Germinal center (tissue), 1 donor: Measurements from ENCODE around the gene P2RY8.
A peak's percentile ranks its signal among the peaks of the same experiment; 100 is the strongest.
"Not testable (repeated sequence)": the region's sequence is repeated elsewhere in the genome, so short reads cannot be mapped to it uniquely, and the experiment has no call there.

Experiments
- DNase-seq: peaks from one replicate; pipeline ENCODE4 v3.0.0; 2012; ENCODE audit warnings: mixed read lengths, low spot score

The P2RY8 gene

DNA sequence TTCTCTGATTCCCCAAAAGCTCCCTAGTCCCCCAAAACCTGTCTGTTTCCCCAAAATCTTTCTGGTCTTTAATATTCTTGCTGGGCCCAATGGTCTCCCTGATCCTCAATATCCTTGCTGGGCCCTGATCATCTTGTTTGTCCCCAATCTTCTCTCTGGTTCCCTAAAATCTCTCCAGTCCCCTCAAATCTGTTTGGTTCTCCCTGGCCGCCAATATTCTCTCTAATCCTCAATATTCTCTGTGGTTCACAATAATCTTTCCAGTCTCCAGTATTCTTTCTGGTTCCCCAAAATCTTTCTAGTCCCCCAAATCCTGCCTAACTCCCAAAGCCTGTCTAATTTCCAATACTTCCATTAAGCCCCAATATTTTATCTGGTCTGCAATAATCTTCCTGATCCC lies 18.5 kb downstream of the P2RY8 start:
- no peak for DNase-seq

GRCh38 chrX:1516596-1517104 lies 20.3 kb downstream of the P2RY8 start:
- DNase-seq, result no peak

DNA sequence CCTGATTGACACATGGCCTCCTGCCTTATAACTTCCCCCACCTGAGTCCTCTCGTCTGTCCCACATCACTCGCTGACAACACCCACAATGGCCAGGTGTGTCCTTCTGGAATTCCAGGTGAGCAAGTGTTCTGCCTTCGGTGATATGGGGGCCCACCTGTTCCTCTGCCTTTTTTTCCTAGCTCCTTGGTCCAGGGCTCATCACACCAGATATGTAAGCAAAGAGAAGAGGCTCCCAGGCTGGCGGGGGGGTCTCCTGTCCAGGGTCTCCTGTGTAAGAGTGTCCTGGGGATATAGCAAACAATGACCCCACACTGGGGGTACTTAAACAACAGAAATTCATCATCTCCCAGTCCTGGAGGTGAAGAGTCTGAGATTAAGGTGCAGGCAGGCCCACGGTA lies 25.2 kb downstream of the P2RY8 start:
- DNase-seq, result no peak

DNA sequence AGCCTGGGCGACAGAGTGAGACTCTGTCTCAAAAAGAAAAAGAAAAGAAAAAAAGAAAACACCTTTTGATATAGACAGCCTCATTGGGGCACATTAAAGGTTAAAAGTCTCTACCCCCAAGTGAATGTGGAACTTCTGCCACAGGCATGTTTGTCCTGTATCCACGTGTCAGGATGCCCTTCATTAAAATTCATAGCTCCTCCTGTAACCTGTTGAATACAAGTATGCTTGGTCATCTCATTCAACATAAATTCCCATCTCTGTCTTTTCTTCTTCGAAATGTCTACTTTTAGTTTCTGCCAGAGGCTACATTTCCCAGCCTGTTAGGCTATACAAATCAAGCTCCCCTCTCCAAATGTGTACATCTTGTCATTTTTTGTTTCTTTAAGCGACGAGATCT lies 25.8 kb downstream of the P2RY8 start:
- no peak for DNase-seq

DNA sequence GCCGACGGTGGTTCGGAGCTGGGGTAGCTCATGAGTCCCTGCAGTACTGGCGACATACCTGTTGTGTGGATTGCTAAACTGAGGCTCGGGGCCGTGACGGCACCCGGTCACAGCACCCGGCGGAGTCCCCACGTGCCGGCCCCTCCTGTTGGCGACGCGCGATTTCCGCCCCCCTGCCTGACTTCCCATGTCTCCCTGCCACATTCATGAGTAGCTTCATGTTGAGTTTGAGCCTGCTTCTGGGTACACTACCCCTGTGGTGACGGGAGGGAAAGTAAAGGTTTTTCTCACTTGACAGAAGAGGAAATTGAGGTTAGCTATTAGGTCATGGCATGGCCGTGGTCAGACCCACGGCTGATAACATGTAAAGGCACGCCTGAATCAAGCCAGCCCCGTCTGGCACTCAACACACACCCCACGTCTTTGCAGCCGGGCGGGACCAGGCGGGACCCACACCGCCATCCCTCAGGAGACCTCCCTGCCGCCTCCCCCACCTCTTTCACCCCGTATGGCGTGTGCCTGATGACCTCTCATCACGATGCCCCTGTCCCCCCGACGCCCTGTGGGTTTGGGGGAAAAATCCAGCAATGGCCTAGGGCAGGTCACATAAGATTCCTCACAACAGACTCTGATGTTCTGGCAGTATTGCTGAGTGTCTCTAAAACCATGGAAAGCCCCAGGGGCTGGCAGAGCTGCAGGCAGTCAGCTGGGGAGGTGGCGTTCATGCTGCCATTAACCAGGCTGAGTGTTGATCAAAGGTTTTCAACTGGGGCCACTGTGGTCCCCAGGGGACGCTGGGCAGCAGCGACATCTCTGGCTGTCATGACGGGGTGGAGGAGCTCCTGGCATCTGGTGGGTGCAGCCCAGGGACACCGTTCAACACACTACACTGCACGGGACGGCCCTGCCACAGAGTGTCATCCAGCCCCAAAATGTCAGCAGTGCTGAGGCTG lies 29.2 kb downstream of the P2RY8 start:
- DNase-seq, result no peak

- no peak for DNase-seq
These were observed 30.1 kb downstream of the P2RY8 start for GRCh38 chrX:1506916-1507315.

DNA sequence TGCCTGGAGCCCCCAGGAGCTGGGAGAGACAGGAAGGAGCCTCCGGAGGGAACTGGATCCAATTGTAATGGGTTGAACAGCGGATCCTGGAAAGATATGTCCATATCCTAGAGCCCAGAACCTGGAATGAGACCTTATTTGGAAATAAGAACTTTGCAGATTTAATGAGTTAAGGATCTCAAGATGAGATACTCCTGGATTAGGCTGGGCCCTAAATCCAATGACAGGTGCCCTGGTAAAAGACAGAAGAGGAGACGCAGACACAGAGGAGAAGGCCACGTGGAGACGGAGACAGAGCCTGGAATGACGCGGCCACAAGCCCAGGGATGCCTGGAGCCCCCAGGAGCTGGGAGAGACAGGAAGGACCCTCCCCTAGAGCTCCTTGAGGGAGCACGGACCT lies 34.1 kb downstream of the P2RY8 start:
- no peak for DNase-seq

- DNase-seq, result peak; percentile 89
These were observed 34.7 kb downstream of the P2RY8 start for GRCh38 chrX:1502241-1502640.

DNA sequence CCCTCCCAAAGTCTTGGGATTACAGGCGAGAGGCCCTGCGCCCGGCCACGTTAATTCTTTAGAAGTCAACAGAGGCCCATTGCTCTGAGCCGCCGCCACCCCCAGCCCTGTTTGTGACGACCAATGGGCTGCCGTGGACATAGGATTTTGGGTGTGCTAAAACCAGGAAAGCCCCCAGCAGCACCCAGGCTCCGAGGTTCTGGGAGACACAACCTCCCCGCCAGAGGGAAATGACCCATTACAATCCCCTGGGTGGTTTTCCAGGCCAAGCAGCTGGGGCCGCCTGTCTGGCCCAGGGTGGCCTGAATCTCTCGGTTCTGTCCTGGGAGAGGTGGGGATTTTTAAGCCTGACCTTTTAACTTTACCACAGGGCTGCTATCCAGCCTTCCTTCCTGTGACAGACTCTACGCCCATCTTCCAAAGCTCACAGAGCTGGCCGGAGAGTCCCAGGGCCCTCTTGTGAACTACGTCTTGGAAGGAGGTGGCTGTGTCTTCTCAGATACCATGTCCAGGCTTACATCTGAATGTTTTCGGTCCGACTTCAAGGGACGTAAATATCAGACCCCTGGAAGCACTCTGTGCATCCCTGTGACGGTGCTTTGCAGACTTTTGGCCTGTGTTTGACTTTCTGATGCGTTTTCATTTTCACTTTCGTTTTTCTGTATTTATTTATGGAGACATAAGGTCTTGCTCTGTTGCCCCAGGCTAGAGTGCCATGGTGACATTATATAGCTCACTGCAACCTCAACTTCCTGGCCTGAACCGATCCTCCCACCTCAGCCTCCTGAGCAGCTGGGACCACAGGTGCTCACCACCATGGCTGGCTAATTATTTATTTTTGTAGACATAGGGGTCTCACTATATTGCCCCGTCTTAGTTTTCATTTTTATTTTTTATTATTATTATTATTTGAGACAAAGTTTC lies 36.0 kb downstream of the P2RY8 start:
- peak; percentile 69 for DNase-seq

GRCh38 chrX:1496076-1496475 lies 40.9 kb downstream of the P2RY8 start:
- DNase-seq, result no peak

DNA sequence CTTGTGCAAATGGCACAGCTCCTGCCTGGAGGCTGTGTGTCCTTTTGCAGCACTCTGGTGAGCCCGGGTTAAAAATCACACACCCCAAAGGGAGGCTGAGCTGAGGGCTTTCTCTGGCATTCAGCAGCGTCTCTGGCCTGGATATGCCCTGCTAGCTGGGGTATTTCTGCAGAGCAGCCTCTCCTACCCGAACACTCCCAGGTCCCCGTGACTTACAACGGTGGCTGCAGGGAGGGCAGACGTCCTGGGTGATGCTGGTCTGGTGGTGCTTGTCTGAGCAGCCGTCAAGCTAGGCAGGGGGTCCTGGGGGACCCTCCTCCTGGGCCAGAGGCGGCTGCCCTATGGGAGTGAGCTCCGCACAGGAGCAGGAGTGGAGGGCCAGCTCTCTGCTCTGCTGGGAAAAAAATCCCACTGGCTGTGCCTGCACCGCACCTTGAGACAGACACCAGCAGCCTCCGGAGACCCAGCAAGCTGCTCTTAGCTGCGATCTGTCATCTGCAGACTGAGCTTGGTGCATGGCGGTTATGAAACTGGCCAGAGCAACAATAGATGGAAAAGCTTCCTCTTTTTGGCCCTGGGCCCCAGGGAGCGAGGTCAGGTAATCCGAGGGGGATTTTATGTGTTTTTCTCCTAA lies 43.0 kb downstream of the P2RY8 start:
- peak; percentile 63 for DNase-seq

DNA sequence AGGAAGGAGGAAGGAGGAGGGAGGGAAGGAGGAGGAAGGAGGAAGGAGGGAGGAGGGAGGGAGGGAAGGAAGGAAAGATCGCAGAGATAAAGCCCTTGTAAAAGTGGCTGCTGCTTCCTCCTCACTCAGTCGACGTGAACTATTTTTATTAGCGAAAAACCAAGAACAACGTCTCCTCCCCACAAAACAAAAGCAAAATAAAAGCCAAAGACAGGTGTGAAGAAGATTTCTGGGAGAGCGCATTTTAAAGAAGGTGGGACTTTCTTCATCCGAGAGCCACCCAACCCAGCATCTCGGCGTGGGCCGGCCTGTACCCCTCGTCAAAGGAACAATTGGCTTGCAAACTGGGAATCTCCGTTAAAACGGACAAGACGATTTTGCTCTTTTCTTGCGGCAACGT lies 43.6 kb downstream of the P2RY8 start:
- no peak for DNase-seq

- no peak for DNase-seq
These were observed 44.5 kb downstream of the P2RY8 start for GRCh38 chrX:1492421-1493012.

DNA sequence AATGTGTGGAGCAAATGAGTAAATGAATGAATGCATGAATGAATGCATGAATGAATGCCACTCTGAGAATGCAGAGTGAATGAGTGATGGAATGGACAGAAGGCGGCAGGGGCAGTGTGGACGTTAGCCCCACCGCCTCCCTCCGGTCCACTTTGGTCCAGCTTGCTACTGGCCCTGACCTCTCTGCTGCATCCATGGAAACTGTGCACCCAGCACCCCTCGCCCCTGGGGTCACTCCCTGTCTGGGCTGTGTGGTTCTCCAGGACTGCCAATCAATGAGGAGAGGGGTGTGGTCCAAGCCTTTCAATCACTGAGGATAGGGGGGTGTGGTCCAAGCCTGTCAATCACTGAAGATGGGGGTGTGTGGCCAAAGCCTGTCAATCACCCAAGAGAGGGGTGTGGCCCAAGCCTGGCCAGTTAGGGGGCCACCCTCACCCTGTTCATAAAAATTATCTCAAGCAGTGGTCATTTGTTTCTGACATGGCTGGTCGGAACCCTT lies 45.1 kb downstream of the P2RY8 start:
- DNase-seq, result peak; percentile 79

- not testable (repeated sequence) for DNase-seq
These were observed 45.7 kb downstream of the P2RY8 start for GRCh38 chrX:1491248-1491647.

DNA sequence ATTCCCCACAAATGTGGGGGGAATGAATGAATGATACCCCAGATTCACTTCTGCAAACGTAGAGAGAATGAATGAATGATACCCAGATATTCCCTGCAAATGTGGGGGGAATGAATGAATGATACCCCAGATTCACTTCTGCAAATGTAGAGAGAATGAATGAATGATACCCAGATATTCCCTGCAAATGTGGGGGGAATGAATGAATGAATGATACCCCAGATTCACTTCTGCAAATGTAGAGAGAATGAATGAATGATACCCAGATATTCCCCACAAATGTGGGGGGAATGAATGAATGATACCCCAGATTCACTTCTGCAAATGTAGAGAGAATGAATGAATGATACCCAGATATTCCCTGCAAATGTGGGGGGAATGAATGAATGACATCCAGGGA lies 46.3 kb downstream of the P2RY8 start:
- not testable (repeated sequence) for DNase-seq

- not testable (repeated sequence) for DNase-seq
These were observed 47.6 kb downstream of the P2RY8 start for GRCh38 chrX:1489354-1489753.

GRCh38 chrX:1488745-1489144 lies 48.2 kb downstream of the P2RY8 start:
- no peak for DNase-seq

DNA sequence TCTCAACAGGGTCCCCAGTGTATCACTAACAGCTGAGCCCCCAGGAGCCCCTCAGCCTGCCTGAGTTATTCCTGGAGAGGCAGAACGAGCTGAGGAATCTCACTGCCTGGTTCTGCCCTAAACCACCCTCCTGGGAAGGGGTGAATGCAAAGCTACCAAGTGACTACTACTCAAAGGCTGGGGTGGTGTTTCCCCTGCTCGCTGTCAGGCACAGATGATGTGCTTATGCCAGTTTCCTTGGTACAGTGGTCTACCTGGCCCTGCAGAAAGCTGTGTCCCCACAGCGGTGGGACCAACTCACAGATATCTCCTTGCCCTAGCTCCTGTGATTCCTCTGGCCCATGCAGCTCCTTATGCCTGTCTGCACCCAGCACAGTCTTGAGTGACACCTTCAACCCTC lies 48.8 kb downstream of the P2RY8 start:
- no peak for DNase-seq

DNA sequence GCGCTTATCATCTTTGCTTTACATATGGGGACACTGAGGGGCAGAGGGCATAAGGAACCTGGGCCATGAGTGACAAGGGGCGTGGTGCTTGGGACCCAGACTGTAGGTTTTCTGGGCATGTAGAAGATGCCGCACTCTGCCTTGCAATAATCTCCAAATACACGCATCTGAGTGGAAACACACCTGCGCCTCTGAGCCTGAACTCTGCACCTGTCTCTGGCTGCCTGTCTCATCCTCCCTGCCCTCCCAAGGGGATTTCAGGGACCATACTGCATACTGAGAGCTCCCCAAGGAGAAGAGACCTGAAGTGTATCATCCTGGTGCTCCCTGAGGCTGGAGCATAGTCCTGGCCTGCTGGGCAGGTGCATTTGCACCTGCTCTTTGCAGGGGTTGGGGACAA lies 49.6 kb downstream of the P2RY8 start:
- DNase-seq, result peak; percentile 38

GRCh38 chrX:1486749-1487361 lies 50.1 kb downstream of the P2RY8 start:
- DNase-seq, result no peak
